ENCODE measurements around the gene APMAP.

The APMAP gene

GRCh38 chr20:25025986-25026605, 33.5 kb upstream of the APMAP start:
- H3K79me2 ChIP-seq (ENCODE audit: insufficient read depth, low read length), result no peaks in the 10 kb centered on the region
- no peaks in the 10 kb centered on the region for H4K20me1 ChIP-seq (ENCODE audit: low read depth, low read length)
- no peak overlapping the region for H2AFZ ChIP-seq (ENCODE audit: low read depth, low read length, severe bottlenecking)
- TF ChIP-seq CTCF (IDR thresholded peaks at IDR 0.05; ENCODE audit: insufficient read depth, low read length, poor library complexity, severe bottlenecking), result no peak
- TF ChIP-seq EZH2phosphoT487 (conservative IDR thresholded peaks at IDR 0.05; ENCODE audit: low read length), result no peak
- no peaks in the 10 kb centered on the region for H3K27me3 ChIP-seq (ENCODE audit: low read length)
- H3K4me2 ChIP-seq (ENCODE audit: low read depth, low read length, poor library complexity, severe bottlenecking), result no peak overlapping the region
- H3K9me2 ChIP-seq (replicated peaks; ENCODE audit: insufficient read depth, low read length), result no peaks in the 10 kb centered on the region
- no peaks in the 10 kb centered on the region for H3K36me3 ChIP-seq (ENCODE audit: low read length)
- no peaks in the 10 kb centered on the region for H3K9me3 ChIP-seq (ENCODE audit: insufficient read depth, low read length)
- no peak overlapping the region for H3K4me3 ChIP-seq (ENCODE audit: insufficient read depth, low read length, poor library complexity, severe bottlenecking)
- no peak overlapping the region for H3K9ac ChIP-seq (ENCODE audit: low read length)
- H3F3A ChIP-seq (ENCODE audit: insufficient read depth), result no peaks in the 10 kb centered on the region
- no peak overlapping the region for H3K27ac ChIP-seq (ENCODE audit: low read depth, low read length)

- no peak overlapping the region for H3K4me2 ChIP-seq (ENCODE audit: low read depth, low read length, poor library complexity, severe bottlenecking)
- H3K27ac ChIP-seq (ENCODE audit: low read depth, low read length), result no peak overlapping the region
- no peaks in the 10 kb centered on the region for H3K36me3 ChIP-seq (ENCODE audit: low read length)
- H3K27me3 ChIP-seq (ENCODE audit: low read length), result no peaks in the 10 kb centered on the region
- no peaks in the 10 kb centered on the region for H3K79me2 ChIP-seq (ENCODE audit: insufficient read depth, low read length)
- H3K9me2 ChIP-seq (replicated peaks; ENCODE audit: insufficient read depth, low read length), result no peaks in the 10 kb centered on the region
- H3K9ac ChIP-seq (ENCODE audit: low read length), result no peak overlapping the region
- H3K4me3 ChIP-seq (ENCODE audit: insufficient read depth, low read length, poor library complexity, severe bottlenecking), result no peak overlapping the region
- no peaks in the 10 kb centered on the region for H4K20me1 ChIP-seq (ENCODE audit: low read depth, low read length)
- no peaks in the 10 kb centered on the region for H3F3A ChIP-seq (ENCODE audit: insufficient read depth)
- TF ChIP-seq EZH2phosphoT487 (conservative IDR thresholded peaks at IDR 0.05; ENCODE audit: low read length) (no peak), CTCF (IDR thresholded peaks at IDR 0.05; ENCODE audit: insufficient read depth, low read length, poor library complexity, severe bottlenecking) (no peak)
- H3K9me3 ChIP-seq (ENCODE audit: insufficient read depth, low read length), result no peaks in the 10 kb centered on the region
- H2AFZ ChIP-seq (ENCODE audit: low read depth, low read length, severe bottlenecking), result no peak overlapping the region
These were observed 32.7 kb upstream of the APMAP start for GRCh38 chr20:25025091-25025861.

GRCh38 chr20:25024171-25024570, 31.6 kb upstream of the APMAP start:
- no peak overlapping the region for H3K4me2 ChIP-seq (ENCODE audit: low read depth, low read length, poor library complexity, severe bottlenecking)
- H3K27me3 ChIP-seq (ENCODE audit: low read length), result no peaks in the 10 kb centered on the region
- no peaks in the 10 kb centered on the region for H3K9me3 ChIP-seq (ENCODE audit: insufficient read depth, low read length)
- TF ChIP-seq EZH2phosphoT487 (conservative IDR thresholded peaks at IDR 0.05; ENCODE audit: low read length) (no peak), CTCF (IDR thresholded peaks at IDR 0.05; ENCODE audit: insufficient read depth, low read length, poor library complexity, severe bottlenecking) (no peak)
- H3K27ac ChIP-seq (ENCODE audit: low read depth, low read length), result no peak overlapping the region
- H3F3A ChIP-seq (ENCODE audit: insufficient read depth), result no peaks in the 10 kb centered on the region
- no peaks in the 10 kb centered on the region for H3K79me2 ChIP-seq (ENCODE audit: insufficient read depth, low read length)
- no peaks in the 10 kb centered on the region for H3K9me2 ChIP-seq (replicated peaks; ENCODE audit: insufficient read depth, low read length)
- H3K9ac ChIP-seq (ENCODE audit: low read length), result no peak overlapping the region
- no peaks in the 10 kb centered on the region for H3K36me3 ChIP-seq (ENCODE audit: low read length)
- no peaks in the 10 kb centered on the region for H4K20me1 ChIP-seq (ENCODE audit: low read depth, low read length)
- H3K4me3 ChIP-seq (ENCODE audit: insufficient read depth, low read length, poor library complexity, severe bottlenecking), result no peak overlapping the region
- H2AFZ ChIP-seq (ENCODE audit: low read depth, low read length, severe bottlenecking), result no peak overlapping the region
